Spinal cord (tissue), 10 donors: Measurements from ENCODE around the gene NR2E1. TPM values are rescaled to one million over a fixed set of nuclear protein-coding genes. Genes with fewer than 3 reads are reported as not detected.

Source experiments
- DNase-seq, 6 donors: peaks; one replicate each; pipeline versions ENCODE4 v3.0.0 to v3.0.0-alpha.2; 2013 to 2015; ENCODE audit warnings: low spot score in 6 of 6, low read depth in 4 of 6
- H3K27ac ChIP-seq: one replicate; pipeline ENCODE4 v1.5.1; 2013; ENCODE audit warnings: low read depth, low read length, control low read depth
- H3K27me3 ChIP-seq: one replicate; pipeline ENCODE4 v1.6.1; 2013; ENCODE audit warnings: low read length; ENCODE audit not compliant: control insufficient read depth, insufficient read depth
- H3K36me3 ChIP-seq: one replicate; pipeline ENCODE4 v1.6.1; 2013; ENCODE audit warnings: low read length; ENCODE audit not compliant: control insufficient read depth, insufficient read depth
- H3K4me1 ChIP-seq: one replicate; pipeline ENCODE4 v1.6.1; 2013; ENCODE audit warnings: low read length; ENCODE audit not compliant: control insufficient read depth, insufficient read depth
- H3K4me3 ChIP-seq: one replicate; pipeline ENCODE4 v1.5.1; 2013; ENCODE audit warnings: low read depth, low read length, control low read depth
- H3K9me3 ChIP-seq: one replicate; pipeline ENCODE4 v1.6.1; 2013; ENCODE audit warnings: low read length; ENCODE audit not compliant: control insufficient read depth, insufficient read depth
- WGBS: methylation state at CpG from one replicate; pipeline ENCODE4 v1.1.5; 2013; ENCODE audit warnings: missing lambda C conversion rate; ENCODE audit not compliant: insufficient coverage; 5-methylcytosine and 5-hydroxymethylcytosine counted together
- polyA plus RNA-seq, 2 donors: library from polyadenylated mRNA; unstranded; fragments of 120-200 nt; gene quantifications; one replicate each; pipeline ENCODE4 v1.2.1, GENCODE V29; 2013; ENCODE audit not compliant: insufficient read length in 2 of 2
- total RNA-seq, 2 donors: library from RNA; depleted of rRNA in 1 of 2; stranded (reverse); fragments of 120-200 nt in 1 of 2; fragments of >200 nt in 1 of 2; gene quantifications; one replicate each; pipeline versions ENCODE4 v1.2.3 to v1.2.4, GENCODE V29; 2013 to 2014
- donor health status: healthy.

Gene NR2E1
- total and polyA plus RNA-seq, 4 donors, result 0.06 to 0.83 TPM; not detected in 2

DNA sequence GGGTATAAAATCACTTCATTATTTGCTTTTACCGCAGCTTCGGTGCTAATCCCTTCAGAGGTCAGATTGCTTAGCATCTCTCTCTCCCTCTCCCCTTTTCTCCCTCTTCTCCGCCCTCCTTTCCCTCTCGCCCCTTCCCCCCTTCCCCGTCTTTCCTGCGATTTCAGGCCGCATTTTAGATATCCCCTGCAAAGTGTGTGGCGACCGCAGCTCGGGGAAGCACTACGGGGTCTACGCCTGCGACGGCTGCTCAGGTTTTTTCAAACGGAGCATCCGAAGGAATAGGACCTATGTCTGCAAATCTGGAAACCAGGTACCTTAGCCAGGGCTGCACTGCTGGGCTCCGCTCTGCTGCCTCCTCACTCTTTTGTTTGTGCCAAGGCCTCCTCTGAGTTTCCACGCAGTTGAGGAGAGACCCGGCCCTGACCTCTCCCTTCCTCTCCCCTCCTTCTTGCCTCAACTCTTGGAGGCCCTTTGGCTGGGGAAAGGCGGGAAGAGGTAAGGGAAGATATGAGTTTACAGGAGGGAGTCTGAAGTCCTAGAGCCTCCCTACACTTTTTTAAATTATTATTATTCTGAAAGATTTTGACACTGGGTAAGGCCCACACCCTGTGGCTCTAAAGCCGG is 5.6 kb downstream of the NR2E1 start:
- Histone ChIP-seq H3K27ac (no peak overlapping the region), H3K27me3 (peaks cover 99% of the 10 kb centered on the region), H3K9me3 (peaks cover 3% of the 10 kb centered on the region), H3K36me3 (no peaks in the 10 kb centered on the region), H3K4me1 (peaks cover 54% of the 10 kb centered on the region), H3K4me3 (no peak overlapping the region)
- DNase-seq, result no peak
- WGBS, result 28% methylated on average over 16 of the region's 21 CpGs

GRCh38 chr6:108171918-108172516 is 6.2 kb downstream of the NR2E1 start:
- 58% methylated on average over 2 of the region's 3 CpGs for WGBS
- no peak for DNase-seq
- Histone ChIP-seq H3K27ac (no peak overlapping the region), H3K4me3 (no peak overlapping the region), H3K4me1 (peaks cover 51% of the 10 kb centered on the region), H3K36me3 (no peaks in the 10 kb centered on the region), H3K9me3 (peaks cover 3% of the 10 kb centered on the region), H3K27me3 (peaks cover 99% of the 10 kb centered on the region)

DNA sequence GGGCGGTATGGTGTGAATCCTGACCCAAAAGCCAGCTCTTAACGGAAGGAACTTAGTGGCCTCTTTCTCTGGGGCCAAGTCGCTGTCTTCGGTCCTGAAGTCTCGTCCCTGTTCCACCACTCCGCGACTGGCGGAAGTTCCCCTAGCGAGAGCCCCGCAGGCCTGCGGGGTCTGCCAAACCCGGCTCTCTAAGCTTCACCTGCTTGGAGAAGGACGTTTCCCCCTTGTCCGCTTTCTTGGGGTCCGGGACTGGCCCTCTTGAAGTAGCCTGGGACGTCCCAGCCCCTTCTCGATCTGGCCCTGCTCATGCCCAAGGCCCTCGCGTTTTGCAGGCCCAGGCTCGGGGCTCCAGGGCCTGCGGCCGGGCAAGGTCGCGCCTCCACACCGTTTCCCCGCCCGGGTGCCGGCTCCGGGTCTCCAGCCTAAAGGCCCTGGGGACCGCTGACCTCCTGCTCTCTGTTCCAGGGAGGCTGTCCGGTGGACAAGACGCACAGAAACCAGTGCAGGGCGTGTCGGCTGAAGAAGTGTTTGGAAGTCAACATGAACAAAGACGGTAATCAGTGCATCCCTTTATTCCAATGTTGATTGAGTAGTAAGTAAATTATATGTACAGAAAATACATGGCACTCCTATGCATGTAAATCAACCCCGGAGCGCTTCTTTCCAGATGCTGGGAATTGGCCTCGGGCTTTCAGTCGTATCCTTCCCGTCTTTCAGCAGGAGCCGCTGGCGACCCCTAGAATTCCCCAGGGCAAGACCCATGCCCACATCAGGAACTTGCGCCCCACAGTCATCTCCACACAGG is 8.8 kb downstream of the NR2E1 start:
- DNase-seq, result peak in 1 of 6 donors; percentile 35
- Histone ChIP-seq H3K9me3 (peaks cover 3% of the 10 kb centered on the region), H3K27ac (no peak overlapping the region), H3K4me3 (no peak overlapping the region), H3K27me3 (peaks cover 99% of the 10 kb centered on the region), H3K4me1 (peaks cover 26% of the 10 kb centered on the region), H3K36me3 (no peaks in the 10 kb centered on the region)
- 6% methylated on average over 38 of the region's 43 CpGs for WGBS

GRCh38 chr6:108175176-108175591 is 9.4 kb downstream of the NR2E1 start:
- H3K9me3 ChIP-seq, result peaks cover 3% of the 10 kb centered on the region
- H3K27ac ChIP-seq, result no peak overlapping the region
- no peak overlapping the region for H3K4me3 ChIP-seq
- H3K4me1 ChIP-seq, result peaks cover 25% of the 10 kb centered on the region
- H3K36me3 ChIP-seq, result no peaks in the 10 kb centered on the region
- 9% methylated on average over 21 of the region's 22 CpGs for WGBS
- peaks cover 97% of the 10 kb centered on the region for H3K27me3 ChIP-seq
- DNase-seq, result no peak

DNA sequence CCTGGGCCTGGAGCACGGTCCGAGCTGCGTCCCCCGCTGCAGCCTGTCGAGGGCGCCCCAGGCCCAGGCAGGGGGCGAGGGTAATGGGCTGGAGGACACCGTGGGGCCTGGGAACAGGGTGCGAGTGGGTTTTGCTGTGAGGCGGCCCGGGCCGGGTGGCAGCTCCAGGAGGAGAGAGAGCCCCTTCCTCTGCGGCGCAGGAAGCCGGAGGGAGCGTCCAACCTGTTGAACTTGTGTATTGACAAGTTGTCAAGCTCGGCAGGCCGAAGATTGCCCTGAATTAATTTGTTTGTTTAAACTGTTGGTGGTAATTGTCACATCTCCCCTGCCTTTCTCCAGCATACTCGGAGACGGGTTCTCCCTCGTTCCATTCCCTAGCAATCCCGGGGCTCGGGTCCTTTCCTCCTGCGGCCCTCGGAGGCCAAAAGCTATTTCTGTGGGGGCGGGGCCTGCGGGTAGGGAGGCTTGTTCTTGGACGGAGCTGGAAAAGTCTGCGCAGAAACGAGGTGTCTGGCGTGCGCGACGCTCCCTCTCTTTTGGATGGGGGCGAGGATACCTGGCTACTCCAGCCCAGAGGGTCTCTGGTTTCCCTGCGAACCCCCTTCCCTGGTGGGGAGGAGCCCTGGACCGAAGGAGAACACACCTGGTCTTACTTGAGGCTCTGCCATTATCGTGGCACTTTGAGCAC is 9.9 kb downstream of the NR2E1 start:
- 1% methylated on average over 31 of the region's 38 CpGs for WGBS
- peaks cover 3% of the 10 kb centered on the region for H3K9me3 ChIP-seq
- no peak overlapping the region for H3K4me3 ChIP-seq
- no peak overlapping the region for H3K27ac ChIP-seq
- no peaks in the 10 kb centered on the region for H3K36me3 ChIP-seq
- peaks cover 25% of the 10 kb centered on the region for H3K4me1 ChIP-seq
- peaks cover 93% of the 10 kb centered on the region for H3K27me3 ChIP-seq
- DNase-seq, result no peak

- no peak overlapping the region for H3K4me3 ChIP-seq
- peaks cover 25% of the 10 kb centered on the region for H3K4me1 ChIP-seq
- DNase-seq, result no peak
- peaks cover 3% of the 10 kb centered on the region for H3K9me3 ChIP-seq
- H3K27ac ChIP-seq, result no peak overlapping the region
- peaks cover 91% of the 10 kb centered on the region for H3K27me3 ChIP-seq
- H3K36me3 ChIP-seq, result no peaks in the 10 kb centered on the region
- 8% methylated on average over 44 of the region's 46 CpGs for WGBS
Observed at GRCh38 chr6:108176281-108177089, 10.7 kb downstream of the NR2E1 start.

GRCh38 chr6:108179741-108180140 is 13.9 kb downstream of the NR2E1 start:
- no peak overlapping the region for H3K4me3 ChIP-seq

DNA sequence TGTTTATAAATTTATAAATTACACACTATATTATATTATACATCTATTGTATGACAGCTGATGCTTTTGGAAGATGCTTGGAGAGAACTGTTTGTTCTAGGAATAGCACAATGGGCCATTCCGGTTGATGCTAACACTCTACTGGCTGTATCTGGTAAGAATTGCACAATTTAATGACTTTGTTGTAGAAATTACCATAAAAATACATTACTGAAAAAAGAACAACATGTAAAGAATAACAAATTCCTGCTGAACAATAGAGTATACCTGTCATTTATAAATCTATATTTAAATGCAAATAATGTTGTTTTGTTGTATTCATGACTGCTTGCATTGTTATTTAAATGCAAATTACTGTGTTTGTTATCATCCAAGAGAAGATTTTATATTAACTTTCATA is 14.4 kb downstream of the NR2E1 start:
- Histone ChIP-seq H3K4me3 (no peak overlapping the region), H3K36me3 (no peaks in the 10 kb centered on the region), H3K27ac (no peak overlapping the region), H3K27me3 (peaks cover 57% of the 10 kb centered on the region), H3K4me1 (peaks cover 13% of the 10 kb centered on the region), H3K9me3 (no peaks in the 10 kb centered on the region)
- no CpG with 5 or more reads among the region's 1 CpG for WGBS
- DNase-seq, result no peak

More at GRCh38 chr6:108179741-108180140, 13.9 kb downstream of the NR2E1 start:
- WGBS, result 23% methylated on average over 3 of the region's 4 CpGs
- DNase-seq, result no peak
- Histone ChIP-seq H3K27me3 (peaks cover 62% of the 10 kb centered on the region), H3K27ac (no peak overlapping the region), H3K9me3 (peaks cover 3% of the 10 kb centered on the region), H3K36me3 (no peaks in the 10 kb centered on the region), H3K4me1 (peaks cover 18% of the 10 kb centered on the region)

DNA sequence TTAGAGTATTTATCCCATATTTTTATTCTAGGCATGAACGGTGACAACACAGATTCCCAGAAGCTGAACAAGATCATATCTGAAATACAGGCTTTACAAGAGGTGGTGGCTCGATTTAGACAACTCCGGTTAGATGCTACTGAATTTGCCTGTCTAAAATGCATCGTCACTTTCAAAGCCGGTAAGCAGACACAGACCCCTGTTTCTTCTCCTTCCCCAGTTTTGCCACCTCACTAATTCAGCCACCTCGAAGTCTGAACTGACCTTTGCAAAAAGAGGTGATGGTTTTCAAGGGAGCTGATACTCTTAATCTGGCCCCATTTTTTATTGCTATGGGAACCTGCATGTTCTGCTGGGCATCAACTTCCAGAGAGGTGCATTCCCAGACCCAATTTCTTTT is 15.0 kb downstream of the NR2E1 start:
- Histone ChIP-seq H3K4me3 (no peak overlapping the region), H3K27ac (no peak overlapping the region), H3K4me1 (peaks cover 8% of the 10 kb centered on the region), H3K27me3 (peaks cover 51% of the 10 kb centered on the region), H3K36me3 (no peaks in the 10 kb centered on the region), H3K9me3 (no peaks in the 10 kb centered on the region)
- WGBS, result 50% methylated on average over 1 of the region's 6 CpGs
- DNase-seq, result no peak
